Pancreas (tissue), 10 donors: Measurements from ENCODE around the gene SLAMF8. TPM values are rescaled to one million over a fixed set of nuclear protein-coding genes. Genes with fewer than 3 reads are reported as not detected.

ENCODE experiments used
- ATAC-seq, 4 donors: fragments of 200-7000 bp; cut with Tn5 transposase; one replicate each; pipeline versions ENCODE4 v1.8.0 to v1.9.1; 2020; ENCODE audit warnings: mild to moderate bottlenecking in 4 of 4, moderate library complexity in 4 of 4
- DNase-seq, 6 donors: peaks; one replicate each; pipeline ENCODE4 v3.0.0-alpha.2; 2020
- FAIRE-seq: peaks from 2 replicates; lab custom pipeline; 2012; peaks lifted over from hg19 to GRCh38; lab: Jason Lieb, UNC
- H3K27ac ChIP-seq, 4 donors: fragments of 200-600 bp; sonication (generic); 1 replicate in 3 of 4; 2 replicates in 1 of 4; pipeline versions ENCODE4 v1.5.0 to v1.8.0; 2020
- H3K27me3 ChIP-seq, 4 donors: fragments of 200-600 bp; one replicate each; pipeline ENCODE4 v1.8.0; 2021
- H3K36me3 ChIP-seq, 3 donors: fragments of 200-600 bp; sonication (generic) in 1 of 3; one replicate each; pipeline versions ENCODE4 v1.5.0 to v1.8.0; 2020 to 2021
- H3K4me1 ChIP-seq, 3 donors: fragments of 200-600 bp; one replicate each; pipeline ENCODE4 v1.8.0; 2021
- H3K4me3 ChIP-seq, 4 donors: fragments of 200-600 bp; sonication (generic) in 2 of 4; one replicate each; pipeline versions ENCODE4 v1.5.0 to v1.8.0; 2020 to 2021
- H3K9me3 ChIP-seq, 4 donors: fragments of 200-600 bp; one replicate each; pipeline ENCODE4 v1.8.0; 2021
- CTCF ChIP-seq, 4 donors: fragments of 200-600 bp; sonication (generic) in 3 of 4; IDR thresholded peaks; one replicate each; pipeline versions ENCODE4 v1.5.0 to v1.8.0; 2021; ENCODE audit warnings: antibody characterized with exemption in 4 of 4
- WGBS, 2 donors: extraction: QIAGEN DNeasy Blood & Tissue Kit; methylation state at CpG; one replicate each; pipeline ENCODE4 v1.1.7; 2013; 5-methylcytosine and 5-hydroxymethylcytosine counted together
- intact Hi-C, 3 donors: fragments of 100-400 bp; cut with DNase I; formaldehyde crosslinking; loops; one replicate each; pipeline versions ENCODE4 v1.11.1 to v1.14.2; 2022
- polyA plus RNA-seq, 2 donors: library from polyadenylated mRNA; stranded (reverse); fragments of 200-250 nt; gene quantifications; one replicate each; pipeline ENCODE4 v1.2.3, GENCODE V29; 2013
- total RNA-seq, 6 donors: library from RNA; stranded (reverse); fragmentation: NEBNext Ultra II Directional in 4 of 6; extraction: Animal tissue kit (Norgen Biotek cat#: 25700) in 4 of 6; gene quantifications; one replicate each; pipeline versions ENCODE4 v1.2.1 to v1.2.4, GENCODE V29; 2021 to 2023
- donor health status: healthy with polysubstance abuse.
- donor health status: DM: no; HTN: no; CAD: no; lungs with moderate emphysema.
- donor health status: DM: no; HTN: no; CAD: no.
- donor health status: control.
- donor health status: control.
- donor health status: Bipolar disorder and iron deficiency.
- donor health status: DM: yes; HTN: yes; CAD: no.
- donor health status: DM: no; HTN: no; CAD: no.
- donor health status: DM: no; HTN: no; CAD: no.
- donor health status: DM: yes; HTN: yes; CAD: no.

Gene SLAMF8
- total and polyA plus RNA-seq, 8 donors: 0.38 to 8.8 (median 0.46) TPM; not detected in 1

- H3K27me3 ChIP-seq: no peaks in the 10 kb centered on the region
- no peaks in the 10 kb centered on the region for H3K4me1 ChIP-seq
- no peak overlapping the region for H3K4me3 ChIP-seq
- no peak overlapping the region for H3K27ac ChIP-seq
- H3K36me3 ChIP-seq: no peaks in the 10 kb centered on the region
- H3K9me3 ChIP-seq: no peaks in the 10 kb centered on the region
- intact Hi-C loops: loop anchor here in 2 of 3 donors (10.0 kb wide), 2 partner anchors 224 to 626 kb away; no protein-coding TSS in a partner anchor
- no peak for FAIRE-seq
- no peak for TF ChIP-seq CTCF (IDR thresholded peaks at IDR 0.05)
- no peak for DNase-seq
- WGBS, 2 donors: 49 to 59% methylated on average over 3 of the region's 3 CpGs
- ATAC-seq: no peak
These were observed 35.6 kb upstream of the SLAMF8 start for GRCh38 chr1:159791031-159791430.

GRCh38 chr1:159791461-159791860 lies 35.2 kb upstream of the SLAMF8 start:
- H3K27ac ChIP-seq: no peak overlapping the region
- intact Hi-C loops: loop anchor here in 2 of 3 donors (10.0 kb wide), 2 partner anchors 223 to 627 kb away; no protein-coding TSS in a partner anchor
- H3K36me3 ChIP-seq: no peaks in the 10 kb centered on the region
- no peak overlapping the region for H3K4me3 ChIP-seq
- DNase-seq (no peak), ATAC-seq (no peak), FAIRE-seq (no peak)
- no peaks in the 10 kb centered on the region for H3K4me1 ChIP-seq
- WGBS, 2 donors: 7 to 12% methylated on average over 3 of the region's 3 CpGs
- H3K27me3 ChIP-seq: no peaks in the 10 kb centered on the region
- TF ChIP-seq CTCF (IDR thresholded peaks at IDR 0.05): no peak
- H3K9me3 ChIP-seq: no peaks in the 10 kb centered on the region

- Histone ChIP-seq H3K27me3 (no peaks in the 10 kb centered on the region), H3K27ac (no peak overlapping the region), H3K36me3 (no peaks in the 10 kb centered on the region), H3K9me3 (no peaks in the 10 kb centered on the region), H3K4me1 (no peaks in the 10 kb centered on the region), H3K4me3 (no peak overlapping the region)
- no peak for ATAC-seq
- FAIRE-seq: no peak
- intact Hi-C loops: loop anchor here in 2 of 3 donors (5.0 to 10.0 kb wide), 3 partner anchors 212 to 631 kb away; no protein-coding TSS in a partner anchor
- TF ChIP-seq CTCF (IDR thresholded peaks at IDR 0.05): no peak
- DNase-seq: no peak
- 36 to 47% methylated on average over 5 of the region's 5 CpGs for WGBS, 2 donors
These were observed 31.1 kb upstream of the SLAMF8 start for GRCh38 chr1:159795534-159795933.

- intact Hi-C loops: loop anchor here in 2 of 3 donors (5.0 to 10.0 kb wide), 3 partner anchors 208 to 634 kb away; no protein-coding TSS in a partner anchor
- H3K27ac ChIP-seq: no peak overlapping the region
- 4 to 5% methylated on average over 2 of the region's 2 CpGs for whole genome bisulfite sequencing, 2 donors
These were observed 27.8 kb upstream of the SLAMF8 start for GRCh38 chr1:159798893-159799292.

More at GRCh38 chr1:159798893-159799292, 27.8 kb upstream of the SLAMF8 start:
- H3K9me3 ChIP-seq: no peaks in the 10 kb centered on the region
- H3K27me3 ChIP-seq: no peaks in the 10 kb centered on the region
- peak in 4 of 6 donors; percentile 46 to 68 (median 56) for DNase-seq
- H3K36me3 ChIP-seq: no peaks in the 10 kb centered on the region
- no peak overlapping the region for H3K4me3 ChIP-seq
- peak; percentile 39 for FAIRE-seq
- TF ChIP-seq CTCF (IDR thresholded peaks at IDR 0.05): peak; percentile 42 to 67 (median 56)
- ATAC-seq: peak; percentile 82 to 99 (median 96)
- H3K4me1 ChIP-seq: no peaks in the 10 kb centered on the region
